ENCODE measurements around the gene PAFAH1B1. TPM values are rescaled to one million over a fixed set of nuclear protein-coding genes. Genes with fewer than 3 reads are reported as not detected.

Gene PAFAH1B1
- polyA plus RNA-seq, 1 donor (not counting 4 experiments of a cell fraction or from before 2014, with no cell fraction given): 119 TPM

DNA sequence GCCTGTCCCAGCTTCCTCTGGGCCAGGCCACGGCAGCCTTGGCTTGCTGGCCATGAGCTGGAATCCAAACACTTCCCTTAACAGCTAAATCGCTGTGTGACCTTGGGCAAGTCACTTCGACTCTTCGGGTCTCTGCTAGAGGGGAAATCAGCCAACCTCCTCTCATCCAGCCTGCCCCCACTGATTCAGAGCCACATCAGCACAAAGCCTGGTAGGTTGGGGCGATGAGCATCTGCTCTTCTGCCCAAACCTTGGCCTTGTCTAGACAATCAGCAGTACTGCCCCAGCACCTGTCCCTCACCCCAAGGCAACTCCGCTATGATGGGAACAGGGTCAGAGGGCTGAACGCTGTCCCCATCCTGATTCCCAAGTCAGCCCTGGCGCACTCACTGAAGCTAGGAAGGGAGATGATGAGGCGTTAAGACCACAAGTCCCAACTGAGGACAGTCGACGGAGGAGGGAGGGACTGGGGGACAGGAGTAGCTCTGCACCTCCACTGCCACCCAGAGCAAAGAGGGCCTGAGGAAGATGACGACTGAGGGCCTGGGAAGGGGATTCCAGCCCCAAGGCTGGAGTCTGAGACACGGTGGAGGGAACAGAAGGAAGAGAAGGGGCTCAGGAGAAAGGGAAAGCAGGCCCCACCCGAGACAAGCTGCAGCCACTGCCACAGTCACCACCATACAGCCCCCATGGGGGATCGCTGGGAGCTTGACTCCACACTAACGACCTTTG lies 116.8 kb downstream of the PAFAH1B1 start:
- dilution Hi-C loops (cut with MboI; ENCODE audit: extremely low pct_ligation_motif_present, low sequenced_read_pairs): no loop called here
- H4K20me1 ChIP-seq (ENCODE audit: control insufficient read depth, extremely low read depth, insufficient read depth, low read length): peaks cover 38% of the 10 kb centered on the region
- no peaks in the 10 kb centered on the region for H3K9me3 ChIP-seq (ENCODE audit: control insufficient read depth, low read depth, low read length)
- peak overlapping the region; percentile 76 for H3K27ac ChIP-seq (ENCODE audit: control insufficient read depth, insufficient read depth, low read length)
- H3K79me2 ChIP-seq (ENCODE audit: control insufficient read depth, insufficient read depth, low read length): peaks cover 69% of the 10 kb centered on the region
- H3K4me3 ChIP-seq (ENCODE audit: control insufficient read depth in 2 of 3, extremely low read depth in 1 of 3, insufficient read depth in 2 of 3, low read depth in 1 of 3, low read length in 3 of 3): peak overlapping the region; percentile 52 to 79 (median 59)
- peaks cover 0 to 2% of the 10 kb centered on the region in 2 experiments for H3K36me3 ChIP-seq (ENCODE audit: control insufficient read depth in 2 of 2, extremely low read depth in 1 of 2, insufficient read depth in 2 of 2, low read length in 2 of 2)
- H3K4me1 ChIP-seq (ENCODE audit: control insufficient read depth, extremely low read depth, insufficient read depth, low read length): peaks cover 44% of the 10 kb centered on the region
- H3K4me2 ChIP-seq (ENCODE audit: control insufficient read depth, extremely low read depth, insufficient read depth, low read depth, low read length): peak overlapping the region; percentile 83
- FAIRE-seq: no peak
- peak overlapping the region; percentile 78 for H3K9ac ChIP-seq (ENCODE audit: control insufficient read depth, extremely low read depth, insufficient read depth, low read length)
- TF ChIP-seq, protein P1, sequence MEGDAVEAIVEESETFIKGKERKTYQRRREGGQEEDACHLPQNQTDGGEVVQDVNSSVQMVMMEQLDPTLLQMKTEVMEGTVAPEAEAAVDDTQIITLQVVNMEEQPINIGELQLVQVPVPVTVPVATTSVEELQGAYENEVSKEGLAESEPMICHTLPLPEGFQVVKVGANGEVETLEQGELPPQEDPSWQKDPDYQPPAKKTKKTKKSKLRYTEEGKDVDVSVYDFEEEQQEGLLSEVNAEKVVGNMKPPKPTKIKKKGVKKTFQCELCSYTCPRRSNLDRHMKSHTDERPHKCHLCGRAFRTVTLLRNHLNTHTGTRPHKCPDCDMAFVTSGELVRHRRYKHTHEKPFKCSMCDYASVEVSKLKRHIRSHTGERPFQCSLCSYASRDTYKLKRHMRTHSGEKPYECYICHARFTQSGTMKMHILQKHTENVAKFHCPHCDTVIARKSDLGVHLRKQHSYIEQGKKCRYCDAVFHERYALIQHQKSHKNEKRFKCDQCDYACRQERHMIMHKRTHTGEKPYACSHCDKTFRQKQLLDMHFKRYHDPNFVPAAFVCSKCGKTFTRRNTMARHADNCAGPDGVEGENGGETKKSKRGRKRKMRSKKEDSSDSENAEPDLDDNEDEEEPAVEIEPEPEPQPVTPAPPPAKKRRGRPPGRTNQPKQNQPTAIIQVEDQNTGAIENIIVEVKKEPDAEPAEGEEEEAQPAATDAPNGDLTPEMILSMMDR (optimal IDR thresholded peaks at IDR 0.05 in 1 of 3, IDR thresholded peaks at IDR 0.05 in 1 of 3, conservative IDR thresholded peaks at IDR 0.05 in 1 of 3; ENCODE audit: extremely low read depth in 1 of 3, insufficient read depth in 2 of 3, low read length in 3 of 3): no peak
- TF ChIP-seq EZH2 (IDR thresholded peaks at IDR 0.05; ENCODE audit: low read length): no peak
- DNase-seq (ENCODE audit: low read depth, low spot score): no peak
- no peaks in the 10 kb centered on the region for H3K27me3 ChIP-seq (ENCODE audit: control insufficient read depth, extremely low read depth, insufficient read depth, low read length)
- no peak overlapping the region for H2AFZ ChIP-seq (ENCODE audit: control insufficient read depth, low read length)
- peaks cover 2% of the 10 kb centered on the region for H3K9me1 ChIP-seq (ENCODE audit: control insufficient read depth, extremely low read depth, insufficient read depth, low read length)

DNA sequence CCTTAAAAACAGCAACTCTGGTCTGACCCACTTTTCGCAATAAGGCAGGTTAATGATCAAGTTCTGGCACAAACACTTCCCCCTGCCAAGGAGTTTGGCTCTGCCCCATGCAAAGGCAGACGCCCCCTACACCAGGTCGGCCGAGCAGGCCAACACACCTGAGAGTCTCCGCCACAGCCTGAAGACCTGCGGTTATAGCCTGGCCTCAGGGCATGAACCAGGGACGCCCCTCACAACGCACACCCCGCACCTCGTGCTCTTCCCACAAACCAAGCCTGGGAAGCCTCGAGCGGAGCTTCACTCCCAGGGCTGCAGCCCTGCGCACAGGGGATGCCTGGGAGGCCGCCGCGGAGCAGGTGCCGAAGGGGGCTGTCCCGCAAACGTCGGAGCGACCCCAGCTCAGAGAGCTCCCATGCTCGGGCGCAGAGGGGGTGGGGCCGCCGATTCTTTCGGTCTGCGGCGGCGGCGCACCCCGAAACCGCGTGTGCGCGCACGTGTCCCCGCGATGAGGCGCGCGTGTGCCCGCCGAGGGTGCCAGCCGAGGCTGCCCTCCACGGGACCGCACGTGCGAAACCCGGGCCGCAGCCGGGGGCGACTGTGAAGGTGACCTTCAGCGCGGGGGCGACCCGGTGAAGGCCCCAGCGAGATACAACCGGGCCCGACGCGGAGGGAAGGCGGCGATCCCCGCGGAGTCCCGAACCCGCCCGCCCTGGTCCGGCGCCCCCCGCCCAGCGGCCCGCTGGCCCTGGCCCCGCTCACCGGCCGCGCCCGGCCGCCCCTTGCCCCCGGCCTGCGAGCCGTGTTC lies 117.6 kb downstream of the PAFAH1B1 start:
- dilution Hi-C loops (cut with MboI; ENCODE audit: extremely low pct_ligation_motif_present, low sequenced_read_pairs): no loop called here
- H3K9me1 ChIP-seq (ENCODE audit: control insufficient read depth, extremely low read depth, insufficient read depth, low read length): peaks cover 2% of the 10 kb centered on the region
- FAIRE-seq: no peak
- H3K36me3 ChIP-seq (ENCODE audit: control insufficient read depth in 2 of 2, extremely low read depth in 1 of 2, insufficient read depth in 2 of 2, low read length in 2 of 2): peaks cover 0 to 2% of the 10 kb centered on the region in 2 experiments
- H3K9me3 ChIP-seq (ENCODE audit: control insufficient read depth, low read depth, low read length): no peaks in the 10 kb centered on the region
- H3K9ac ChIP-seq (ENCODE audit: control insufficient read depth, extremely low read depth, insufficient read depth, low read length): peak overlapping the region; percentile 78
- H3K4me3 ChIP-seq (ENCODE audit: control insufficient read depth in 2 of 3, extremely low read depth in 1 of 3, insufficient read depth in 2 of 3, low read depth in 1 of 3, low read length in 3 of 3): peak overlapping the region; percentile 52 to 79 (median 59)
- DNase-seq (ENCODE audit: low read depth, low spot score): no peak
- no peak for TF ChIP-seq EZH2 (IDR thresholded peaks at IDR 0.05; ENCODE audit: low read length)
- TF ChIP-seq, protein P1 (optimal IDR thresholded peaks at IDR 0.05 in 1 of 3, IDR thresholded peaks at IDR 0.05 in 1 of 3, conservative IDR thresholded peaks at IDR 0.05 in 1 of 3; ENCODE audit: extremely low read depth in 1 of 3, insufficient read depth in 2 of 3, low read length in 3 of 3): no peak
- no peak overlapping the region for H2AFZ ChIP-seq (ENCODE audit: control insufficient read depth, low read length)
- H4K20me1 ChIP-seq (ENCODE audit: control insufficient read depth, extremely low read depth, insufficient read depth, low read length): peaks cover 30% of the 10 kb centered on the region
- peak overlapping the region; percentile 83 for H3K4me2 ChIP-seq (ENCODE audit: control insufficient read depth, extremely low read depth, insufficient read depth, low read depth, low read length)
- H3K79me2 ChIP-seq (ENCODE audit: control insufficient read depth, insufficient read depth, low read length): peaks cover 61% of the 10 kb centered on the region
- H3K27ac ChIP-seq (ENCODE audit: control insufficient read depth, insufficient read depth, low read length): peak overlapping the region; percentile 76
- H3K4me1 ChIP-seq (ENCODE audit: control insufficient read depth, extremely low read depth, insufficient read depth, low read length): peaks cover 44% of the 10 kb centered on the region
- H3K27me3 ChIP-seq (ENCODE audit: control insufficient read depth, extremely low read depth, insufficient read depth, low read length): no peaks in the 10 kb centered on the region
